Right lobe of liver (tissue), 6 donors: ENCODE data around the gene ARSG. TPM values are rescaled to one million over a fixed set of nuclear protein-coding genes. Genes with fewer than 3 reads are reported as not detected.
"Not testable (repeated sequence)": the region's sequence is repeated elsewhere in the genome, so short reads cannot be mapped to it uniquely, and the experiment has no call there.

Experiments used
- ATAC-seq, 4 donors: fragments of 200-7000 bp; cut with Tn5 transposase; one replicate each; pipeline ENCODE4 v1.9.1; 2020; ENCODE audit warnings: mild to moderate bottlenecking in 4 of 4, moderate library complexity in 4 of 4
- DNase-seq, 3 donors: peaks; one replicate each; pipeline ENCODE4 v3.0.0-alpha.2; 2020
- H3K27ac ChIP-seq, 3 donors: fragments of 200-600 bp; one replicate each; pipeline ENCODE4 v1.8.0; 2022
- H3K27me3 ChIP-seq, 2 donors: fragments of 200-600 bp; one replicate each; pipeline ENCODE4 v1.8.0; 2022
- H3K36me3 ChIP-seq, 4 donors: fragments of 200-600 bp; sonication (generic) in 1 of 4; one replicate each; pipeline versions ENCODE4 v1.5.1 to v1.8.0; 2017 to 2022; ENCODE audit warnings: control low read depth in 1 of 4
- H3K4me1 ChIP-seq, 4 donors: fragments of 200-600 bp; sonication (generic) in 1 of 4; one replicate each; pipeline versions ENCODE4 v1.5.1 to v1.8.0; 2017 to 2022; ENCODE audit warnings: control low read depth in 1 of 4
- H3K4me3 ChIP-seq, 3 donors: fragments of 200-600 bp; one replicate each; pipeline ENCODE4 v1.8.0; 2022
- H3K9me3 ChIP-seq, 4 donors: fragments of 200-600 bp; sonication (generic) in 1 of 4; one replicate each; pipeline versions ENCODE4 v1.5.1 to v1.8.0; 2017 to 2022; ENCODE audit warnings: control low read depth in 1 of 4
- CTCF ChIP-seq, 4 donors: fragments of 200-600 bp in 3 of 4; fragments of 450-650 bp in 1 of 4; IDR thresholded peaks; one replicate each; pipeline versions ENCODE4 v1.5.1 to v1.8.0; 2016 to 2022; ENCODE audit warnings: antibody characterized with exemption in 4 of 4, mild to moderate bottlenecking in 2 of 4
- POLR2A ChIP-seq: fragments of 450-650 bp; IDR thresholded peaks from one replicate; pipeline ENCODE4 v1.6.1; 2017; ENCODE audit warnings: antibody characterized with exemption, mild to moderate bottlenecking
- WGBS: methylation state at CpG from one replicate; pipeline ENCODE4 v1.1.6; 2018; ENCODE audit warnings: low coverage, low lambda C conversion rate; ENCODE audit not compliant: insufficient coverage; ENCODE audit errors: missing lambda C conversion rate; 5-methylcytosine and 5-hydroxymethylcytosine counted together
- intact Hi-C, 2 donors: fragments of 100-400 bp; cut with DNase I; formaldehyde crosslinking; loops; one replicate each; pipeline versions ENCODE4 v1.11.2 to v1.14.1; 2022
- total RNA-seq, 6 experiments: library from RNA; depleted of rRNA in 2 of 6; stranded (reverse); fragments of >200 nt in 2 of 6; fragmentation: NEBNext Ultra II Directional in 3 of 6; extraction: Animal tissue kit (Norgen Biotek cat#: 25700) in 3 of 6; gene quantifications; one replicate each; pipeline versions ENCODE4 v1.1.0 to v1.2.4, GENCODE V29; 2016 to 2023
- donor health status: DM: no; HTN: yes; CAD: no.
- donor health status: DM: no; HTN: no; CAD: no.
- donor health status: DM: no; HTN: no; CAD: no.
- donor health status: DM: no; HTN: yes; CAD: no.
- donor health status: DM: no; HTN: yes; CAD: no.

ARSG gene
- total RNA-seq, 6 experiments from 2014 or later: 1.2 to 3.3 (median 2.5) TPM

DNA sequence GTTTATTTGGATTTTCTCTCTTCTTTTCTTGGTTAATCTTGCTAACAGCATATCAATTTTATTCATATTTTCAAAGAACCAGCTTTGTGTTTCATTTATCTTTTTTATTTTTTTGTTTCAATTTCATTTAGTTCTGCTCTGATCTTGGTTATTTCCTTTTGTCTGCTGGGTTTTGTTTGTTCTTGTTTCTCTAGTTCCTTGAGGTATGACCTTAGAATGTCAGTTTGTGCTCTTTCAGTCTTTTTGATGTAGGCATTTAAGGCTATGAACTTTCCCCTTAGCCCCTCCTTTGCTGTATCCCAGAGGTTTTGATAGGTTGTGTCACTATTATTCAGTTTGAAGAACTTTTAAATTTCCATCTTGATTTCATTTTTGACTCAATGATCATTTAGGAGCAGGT is 123.6 kb downstream of the ARSG start:
- H3K4me3 ChIP-seq, H3K36me3 ChIP-seq, H3K27ac ChIP-seq, H3K9me3 ChIP-seq, H3K4me1 ChIP-seq, intact Hi-C loops, H3K27me3 ChIP-seq, ATAC-seq, DNase-seq: not testable (repeated sequence)

GRCh38 chr17:68417317-68417716 is 126.0 kb downstream of the ARSG start:
- H3K27ac ChIP-seq: no peak overlapping the region
- WGBS: no CpG with 5 or more reads among the region's 3 CpGs
- H3K9me3 ChIP-seq: no peaks in the 10 kb centered on the region
- no peaks in the 10 kb centered on the region for H3K4me1 ChIP-seq
- TF ChIP-seq CTCF (IDR thresholded peaks at IDR 0.05): no peak
- TF ChIP-seq POLR2A: no peak
- H3K27me3 ChIP-seq: no peaks in the 10 kb centered on the region
- H3K4me3 ChIP-seq: no peak overlapping the region
- intact Hi-C loops: no loop called here
- H3K36me3 ChIP-seq: no peaks in the 10 kb centered on the region
- no peak for ATAC-seq
- no peak for DNase-seq

DNA sequence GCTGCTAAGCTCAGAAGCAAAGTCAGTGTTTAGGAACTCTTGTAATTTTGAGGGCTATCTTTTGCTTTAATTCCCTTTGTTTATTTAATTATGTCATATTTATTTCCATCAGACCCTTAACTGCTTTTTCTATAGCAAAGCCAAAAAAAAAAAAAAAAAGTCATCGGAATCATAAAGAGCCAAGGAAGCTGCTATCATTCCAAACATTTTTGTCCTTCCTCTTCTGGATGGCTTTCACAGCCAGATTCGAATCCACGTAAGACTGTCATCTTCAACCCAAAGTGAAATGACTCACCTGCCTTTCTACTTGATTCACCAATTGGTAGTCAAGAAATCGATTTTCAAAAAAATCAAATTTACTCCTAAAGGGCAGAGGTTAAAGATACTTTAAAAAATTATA is 127.6 kb downstream of the ARSG start:
- Histone ChIP-seq H3K27ac (no peak overlapping the region), H3K27me3 (no peaks in the 10 kb centered on the region), H3K4me3 (no peak overlapping the region), H3K9me3 (no peaks in the 10 kb centered on the region), H3K36me3 (peaks cover 0 to 5% (median 2%) of the 10 kb centered on the region in 4 donors), H3K4me1 (no peaks in the 10 kb centered on the region)
- intact Hi-C loops: no loop called here
- 69% methylated on average over 4 of the region's 4 CpGs for WGBS
- ATAC-seq: no peak
- DNase-seq: no peak
- TF ChIP-seq POLR2A: no peak
- TF ChIP-seq CTCF (IDR thresholded peaks at IDR 0.05): no peak

DNA sequence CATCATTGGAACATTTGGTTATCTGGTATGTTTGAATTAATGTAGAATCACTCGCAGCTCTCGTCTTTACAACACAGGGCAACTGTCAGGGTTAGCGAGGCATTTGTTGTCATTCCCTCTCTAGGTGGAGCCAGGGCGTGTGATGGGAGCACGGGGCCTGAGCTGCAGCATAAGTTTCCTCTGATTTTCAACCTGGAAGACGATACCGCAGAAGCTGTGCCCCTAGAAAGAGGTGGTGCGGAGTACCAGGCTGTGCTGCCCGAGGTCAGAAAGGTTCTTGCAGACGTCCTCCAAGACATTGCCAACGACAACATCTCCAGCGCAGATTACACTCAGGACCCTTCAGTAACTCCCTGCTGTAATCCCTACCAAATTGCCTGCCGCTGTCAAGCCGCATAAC is 128.8 kb downstream of the ARSG start:
- peaks cover 0 to 9% (median 2%) of the 10 kb centered on the region in 4 donors for H3K36me3 ChIP-seq
- no peak for TF ChIP-seq POLR2A
- TF ChIP-seq CTCF (IDR thresholded peaks at IDR 0.05): no peak
- H3K27ac ChIP-seq: no peak overlapping the region
- no peak for DNase-seq
- no peak for ATAC-seq
- 93% methylated on average over 7 of the region's 14 CpGs for WGBS
- H3K9me3 ChIP-seq: no peaks in the 10 kb centered on the region
- no peaks in the 10 kb centered on the region for H3K4me1 ChIP-seq
- H3K4me3 ChIP-seq: no peak overlapping the region
- no peaks in the 10 kb centered on the region for H3K27me3 ChIP-seq
- intact Hi-C loops: no loop called here

DNA sequence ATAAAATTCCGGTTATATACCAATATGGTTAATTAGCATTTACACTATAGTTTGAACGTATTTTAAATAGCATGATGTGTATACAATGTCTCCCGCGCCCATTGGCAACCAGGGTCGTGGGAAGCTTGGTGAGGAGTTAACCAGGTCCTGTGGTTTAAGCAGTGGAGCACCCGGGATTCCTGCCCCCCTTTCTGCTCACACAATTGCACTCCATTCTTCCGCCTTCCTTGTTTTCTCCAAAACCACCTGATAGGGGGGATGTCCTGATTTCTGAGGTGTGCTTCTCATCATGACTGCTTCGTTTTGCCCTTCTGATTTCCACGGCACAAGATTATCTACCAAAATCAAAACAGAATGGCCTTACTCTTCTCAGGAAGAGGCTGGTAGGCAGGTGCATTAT is 130.2 kb downstream of the ARSG start:
- no peak for TF ChIP-seq CTCF (IDR thresholded peaks at IDR 0.05)
- TF ChIP-seq POLR2A: no peak
- Histone ChIP-seq H3K4me3 (no peak overlapping the region), H3K36me3 (peaks cover 0 to 9% (median 2%) of the 10 kb centered on the region in 4 donors), H3K27me3 (no peaks in the 10 kb centered on the region), H3K9me3 (no peaks in the 10 kb centered on the region), H3K27ac (no peak overlapping the region), H3K4me1 (no peaks in the 10 kb centered on the region)
- intact Hi-C loops: no loop called here
- 89% methylated on average over 9 of the region's 9 CpGs for WGBS
- no peak for DNase-seq
- no peak for ATAC-seq
